PC-3 (cell line): ENCODE results near the gene BRIP1. TPM values are rescaled to one million over a fixed set of nuclear protein-coding genes. Genes with fewer than 3 reads are reported as not detected.

Source experiments
- ATAC-seq: fragments of 200-7000 bp; cut with Tn5 transposase; 2 replicates; pipeline ENCODE4 v1.9.1; 2020; ENCODE audit warnings: mild to moderate bottlenecking, moderate library complexity
- BruUV-seq: library from RNA; stranded (reverse); fragments of 400-500 nt; replicated peaks from 2 replicates; lab custom pipeline; 2021; lab: Mats Ljungman, UMichigan
- CTCF ChIA-PET: fragments of 300-600 bp; sonication (Branson Sonifier 250); formaldehyde crosslinking; loops from one replicate; lab custom pipeline; 2022; ENCODE audit warnings: antibody characterized with exemption; lab: Charles Lee
- POLR2A ChIA-PET: fragments of 300-600 bp; sonication (Branson Sonifier 250); formaldehyde crosslinking; loops from one replicate; lab custom pipeline; 2022; ENCODE audit warnings: antibody characterized with exemption; ENCODE audit not compliant: unreplicated experiment; lab: Charles Lee
- DNase-seq: peaks from one replicate; pipeline ENCODE4 v3.0.0-alpha.2; 2015
- H2AFZ ChIP-seq: fragments of 300-600 bp; sonication (generic); 2 replicates; pipeline ENCODE4 v1.6.0; 2016; ENCODE audit warnings: antibody characterized with exemption, low read length
- H3F3A ChIP-seq: fragments of 300-600 bp; sonication (generic); one replicate; pipeline ENCODE4 v1.6.0; 2017; ENCODE audit warnings: antibody characterized with exemption, low read length, control low read depth, mild to moderate bottlenecking; ENCODE audit not compliant: unreplicated experiment
- H3K27ac ChIP-seq: fragments of 300-600 bp; sonication (generic); 2 replicates; pipeline ENCODE4 v1.5.1; 2016; ENCODE audit warnings: mild to moderate bottlenecking, low read length
- H3K27me3 ChIP-seq: fragments of 300-600 bp; sonication (generic); 2 replicates; pipeline ENCODE4 v1.6.1; 2016; ENCODE audit warnings: low read length, mixed read lengths
- H3K36me3 ChIP-seq: fragments of 300-600 bp; sonication (generic); 2 replicates; pipeline ENCODE4 v1.6.1; 2016; ENCODE audit warnings: low read depth, mixed run types, low read length, mixed read lengths
- H3K4me1 ChIP-seq: fragments of 300-600 bp; sonication (generic); 2 replicates; pipeline ENCODE4 v1.5.1; 2016; ENCODE audit warnings: low read length; ENCODE audit not compliant: insufficient read depth
- H3K4me2 ChIP-seq: fragments of 300-600 bp; sonication (generic); 2 replicates; pipeline ENCODE4 v1.6.0; 2016; ENCODE audit warnings: low read length
- H3K4me3 ChIP-seq: fragments of 300-600 bp; sonication (generic); 2 replicates; pipeline ENCODE4 v1.5.1; 2016; ENCODE audit warnings: mild to moderate bottlenecking, low read length, mixed read lengths
- H3K79me2 ChIP-seq: fragments of 300-600 bp; sonication (generic); 2 replicates; pipeline ENCODE4 v1.6.1; 2017; ENCODE audit warnings: low read length, mixed read lengths
- H3K9ac ChIP-seq: fragments of 300-600 bp; sonication (generic); 2 replicates; pipeline ENCODE4 v1.6.0; 2016; ENCODE audit warnings: mild to moderate bottlenecking, low read length
- H3K9me2 ChIP-seq: fragments of 300-600 bp; sonication (generic); replicated peaks from 2 replicates; pipeline ENCODE4 v1.6.1; 2016; ENCODE audit warnings: mixed run types, low read length, mixed read lengths
- H3K9me3 ChIP-seq: fragments of 300-600 bp; sonication (generic); 2 replicates; pipeline ENCODE4 v1.6.1; 2016; ENCODE audit warnings: low read length, mixed read lengths
- H4K20me1 ChIP-seq: fragments of 300-600 bp; sonication (generic); 2 replicates; pipeline ENCODE4 v1.6.1; 2016; ENCODE audit warnings: low read length, mixed read lengths
- EZH2 ChIP-seq: fragments of 300-600 bp; sonication (generic); IDR thresholded peaks from one replicate; pipeline ENCODE4 v1.6.1; 2017; ENCODE audit warnings: antibody characterized with exemption, mild to moderate bottlenecking, low read length; ENCODE audit not compliant: unreplicated experiment
- EZH2phosphoT487 ChIP-seq: fragments of 300-600 bp; sonication (generic); IDR thresholded peaks from 2 replicates; pipeline ENCODE4 v1.6.1; 2018; ENCODE audit warnings: mild to moderate bottlenecking, antibody characterized with exemption, low read length, borderline replicate concordance
- intact Hi-C: fragments of 100-400 bp; cut with micrococcal nuclease; formaldehyde crosslinking; loops from 2 replicates; pipeline ENCODE4 v1.9.0; 2023
- total RNA-seq: library from RNA; depleted of rRNA; stranded (reverse); fragments of >200 nt; gene quantifications from 2 replicates; pipeline ENCODE4 v1.2.3, GENCODE V29; 2014
- TF ChIP-seq, protein P1 (sequence below): fragments of 300-600 bp; sonication (generic); conservative IDR thresholded peaks from 2 replicates; pipeline ENCODE4 v1.5.1; 2017; ENCODE audit warnings: antibody characterized with exemption, low read depth, mild to moderate bottlenecking, low read length

Gene BRIP1
- total RNA-seq, 1 experiment from 2014 or later: 21.1 TPM

DNA sequence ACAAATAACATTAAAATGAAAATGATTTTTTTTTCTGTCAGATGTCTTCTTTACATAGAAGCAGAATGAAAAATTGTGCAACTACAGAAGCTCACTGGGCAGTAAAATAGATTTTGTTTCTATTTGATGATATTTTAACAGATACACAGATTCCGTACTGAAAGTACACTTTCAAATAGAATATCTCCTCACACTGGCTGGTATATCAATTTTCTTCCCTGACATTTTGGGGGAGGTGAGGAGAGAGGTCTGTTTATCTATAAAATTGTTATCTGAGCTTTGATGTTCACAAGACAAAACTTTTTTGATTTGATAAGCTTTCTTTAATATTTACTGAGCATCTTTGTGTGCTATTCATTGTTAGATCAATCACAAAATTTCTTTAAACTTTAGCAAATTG is 148.0 kb downstream of the BRIP1 start:
- Histone ChIP-seq H3K27me3 (no peaks in the 10 kb centered on the region), H3K4me1 (no peaks in the 10 kb centered on the region), H4K20me1 (no peaks in the 10 kb centered on the region), H3K4me3 (no peak overlapping the region), H2AFZ (no peak overlapping the region), H3K9ac (no peak overlapping the region), H3F3A (no peaks in the 10 kb centered on the region), H3K9me3 (peaks cover 4% of the 10 kb centered on the region; the same call in 1 of the 2 replicates), H3K36me3 (peaks cover 19% of the 10 kb centered on the region), H3K27ac (no peak overlapping the region), H3K9me2 (no peaks in the 10 kb centered on the region), H3K79me2 (no peaks in the 10 kb centered on the region), H3K4me2 (no peak overlapping the region)
- ATAC-seq (no peak), DNase-seq (no peak)
- no peak for TF ChIP-seq EZH2phosphoT487
- TF ChIP-seq, protein P1, sequence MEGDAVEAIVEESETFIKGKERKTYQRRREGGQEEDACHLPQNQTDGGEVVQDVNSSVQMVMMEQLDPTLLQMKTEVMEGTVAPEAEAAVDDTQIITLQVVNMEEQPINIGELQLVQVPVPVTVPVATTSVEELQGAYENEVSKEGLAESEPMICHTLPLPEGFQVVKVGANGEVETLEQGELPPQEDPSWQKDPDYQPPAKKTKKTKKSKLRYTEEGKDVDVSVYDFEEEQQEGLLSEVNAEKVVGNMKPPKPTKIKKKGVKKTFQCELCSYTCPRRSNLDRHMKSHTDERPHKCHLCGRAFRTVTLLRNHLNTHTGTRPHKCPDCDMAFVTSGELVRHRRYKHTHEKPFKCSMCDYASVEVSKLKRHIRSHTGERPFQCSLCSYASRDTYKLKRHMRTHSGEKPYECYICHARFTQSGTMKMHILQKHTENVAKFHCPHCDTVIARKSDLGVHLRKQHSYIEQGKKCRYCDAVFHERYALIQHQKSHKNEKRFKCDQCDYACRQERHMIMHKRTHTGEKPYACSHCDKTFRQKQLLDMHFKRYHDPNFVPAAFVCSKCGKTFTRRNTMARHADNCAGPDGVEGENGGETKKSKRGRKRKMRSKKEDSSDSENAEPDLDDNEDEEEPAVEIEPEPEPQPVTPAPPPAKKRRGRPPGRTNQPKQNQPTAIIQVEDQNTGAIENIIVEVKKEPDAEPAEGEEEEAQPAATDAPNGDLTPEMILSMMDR: no peak
- no peak for TF ChIP-seq EZH2
- BruUV-seq: no TSS peak
- POLR2A ChIA-PET: interaction anchor here (0.5 kb wide), 1 partner anchor 14 kb away, joined by 8 read pairs; no protein-coding TSS in a partner anchor
- intact Hi-C loops: no loop called here
- CTCF ChIA-PET: no interaction called here

DNA sequence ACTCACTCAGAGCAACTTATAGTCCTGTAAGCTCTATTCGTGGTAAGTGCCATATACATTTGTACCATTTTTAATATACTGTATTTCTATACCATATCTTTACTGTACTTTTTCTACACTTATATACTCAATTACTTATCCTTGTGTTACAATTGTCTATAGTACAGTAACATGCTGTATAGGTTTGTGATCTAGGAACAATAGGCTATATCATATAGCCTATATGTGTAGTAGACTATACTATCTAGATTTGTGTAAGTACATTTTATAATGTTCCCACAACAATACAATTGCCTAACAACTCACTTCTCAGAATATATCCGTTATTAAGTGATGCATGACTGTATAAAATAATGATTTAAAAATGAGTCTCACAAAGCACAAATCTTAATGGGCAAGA is 149.0 kb downstream of the BRIP1 start:
- DNase-seq: no peak
- Histone ChIP-seq H3K9me2 (no peaks in the 10 kb centered on the region), H2AFZ (no peak overlapping the region), H3K79me2 (no peaks in the 10 kb centered on the region), H4K20me1 (no peaks in the 10 kb centered on the region), H3K27me3 (no peaks in the 10 kb centered on the region), H3K4me1 (no peaks in the 10 kb centered on the region), H3K9me3 (peaks cover 4% of the 10 kb centered on the region; the same call in 1 of the 2 replicates), H3K4me3 (no peak overlapping the region), H3K36me3 (peaks cover 24% of the 10 kb centered on the region), H3K9ac (no peak overlapping the region), H3F3A (no peaks in the 10 kb centered on the region), H3K4me2 (no peak overlapping the region), H3K27ac (no peak overlapping the region)
- intact Hi-C loops: no loop called here
- no peak for TF ChIP-seq EZH2
- TF ChIP-seq, protein P1: no peak
- no peak for TF ChIP-seq EZH2phosphoT487
- ChIA-PET CTCF (interaction anchor here (0.6 kb wide), 1 partner anchor 122 kb away, joined by 3 read pairs; no protein-coding TSS in a partner anchor), POLR2A (no interaction called here)
- no peak for ATAC-seq
- BruUV-seq: no TSS peak

DNA sequence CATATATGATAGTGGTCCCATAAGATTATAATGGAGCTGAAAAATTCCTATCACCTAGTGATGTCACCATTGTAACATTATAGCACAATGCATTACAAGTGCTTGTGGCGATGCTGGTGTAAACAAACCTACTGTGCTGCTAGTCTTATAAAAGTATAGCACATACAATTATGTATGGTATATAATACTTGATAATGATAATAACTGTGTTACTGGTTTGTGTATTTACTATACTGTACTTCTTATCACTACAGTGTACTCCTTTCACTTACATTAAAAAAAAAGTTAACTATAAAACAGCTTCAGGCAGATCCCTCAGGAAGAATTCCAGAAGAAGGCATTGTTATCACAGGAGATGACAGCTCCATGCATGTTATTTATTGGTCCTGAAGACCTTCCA is 150.3 kb downstream of the BRIP1 start:
- CTCF ChIA-PET: no interaction called here
- Histone ChIP-seq H3K4me2 (no peak overlapping the region), H3K9ac (no peak overlapping the region), H3K27me3 (no peaks in the 10 kb centered on the region), H3K27ac (no peak overlapping the region), H3K79me2 (no peaks in the 10 kb centered on the region), H3K4me1 (no peaks in the 10 kb centered on the region), H3K9me3 (peaks cover 4% of the 10 kb centered on the region; the same call in 1 of the 2 replicates), H2AFZ (no peak overlapping the region), H3F3A (no peaks in the 10 kb centered on the region), H3K9me2 (no peaks in the 10 kb centered on the region), H3K36me3 (peaks cover 31% of the 10 kb centered on the region), H3K4me3 (no peak overlapping the region), H4K20me1 (no peaks in the 10 kb centered on the region)
- no TSS peak for BruUV-seq
- no peak for DNase-seq
- POLR2A ChIA-PET: no interaction called here
- TF ChIP-seq, protein P1: no peak
- no peak for TF ChIP-seq EZH2
- TF ChIP-seq EZH2phosphoT487: no peak
- intact Hi-C loops: no loop called here
- no peak for ATAC-seq
